ENCODE data around the gene RPS21.
A peak's percentile ranks its signal among the peaks of the same experiment; 100 is the strongest.

Gene RPS21

DNA sequence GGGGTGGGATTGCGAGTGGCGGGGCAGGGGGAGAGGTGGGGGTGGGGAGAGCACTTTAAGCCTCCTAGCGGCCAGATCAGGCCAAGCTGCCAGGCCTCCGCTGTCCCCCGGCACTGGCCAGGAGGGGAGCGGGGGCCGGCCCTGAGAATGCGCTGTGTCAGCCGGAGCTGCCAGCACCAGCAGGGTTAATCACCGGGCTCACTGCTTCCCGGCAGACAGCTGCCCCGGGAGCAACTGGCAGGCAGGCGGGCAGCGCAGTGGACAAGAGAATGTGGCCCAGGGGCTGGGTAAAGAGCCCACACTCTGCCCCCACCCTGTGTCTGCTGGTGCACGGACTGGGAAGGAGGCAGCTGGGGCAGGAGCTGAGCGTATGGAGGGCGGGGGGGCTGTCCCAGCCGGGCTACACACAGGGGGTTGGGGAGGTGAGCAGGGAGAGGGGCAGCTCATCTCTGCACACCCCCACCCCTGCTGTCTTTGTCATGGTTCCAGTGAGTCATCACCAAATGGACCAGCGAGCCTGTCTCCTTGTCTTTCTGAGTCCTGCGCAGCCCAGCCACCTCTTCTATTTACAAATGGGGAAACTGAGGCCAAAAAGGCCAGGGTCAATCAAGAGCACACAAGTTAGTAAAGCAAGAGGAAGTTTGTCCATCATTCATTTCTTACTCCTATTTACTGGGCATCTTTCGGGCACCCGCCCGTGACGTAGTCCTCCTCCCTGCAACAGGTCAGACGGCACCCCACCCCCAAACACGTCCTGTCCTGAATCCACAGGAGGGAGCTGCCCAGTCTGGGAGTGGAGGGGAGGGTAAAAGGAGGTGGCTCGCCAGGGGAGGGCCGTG lies 17.7 kb upstream of the RPS21 start:
- H3K27ac ChIP-seq = peak overlapping the region; percentile 94; the same call in 1 of the 2 replicates
- peak; percentile 63 for TF ChIP-seq CTCF (conservative IDR thresholded peaks at IDR 0.05)

- no peak for TF ChIP-seq CTCF (conservative IDR thresholded peaks at IDR 0.05)
- H3K27ac ChIP-seq = no peak overlapping the region
These were observed 17.1 kb upstream of the RPS21 start for GRCh38 chr20:62369815-62370114.

DNA sequence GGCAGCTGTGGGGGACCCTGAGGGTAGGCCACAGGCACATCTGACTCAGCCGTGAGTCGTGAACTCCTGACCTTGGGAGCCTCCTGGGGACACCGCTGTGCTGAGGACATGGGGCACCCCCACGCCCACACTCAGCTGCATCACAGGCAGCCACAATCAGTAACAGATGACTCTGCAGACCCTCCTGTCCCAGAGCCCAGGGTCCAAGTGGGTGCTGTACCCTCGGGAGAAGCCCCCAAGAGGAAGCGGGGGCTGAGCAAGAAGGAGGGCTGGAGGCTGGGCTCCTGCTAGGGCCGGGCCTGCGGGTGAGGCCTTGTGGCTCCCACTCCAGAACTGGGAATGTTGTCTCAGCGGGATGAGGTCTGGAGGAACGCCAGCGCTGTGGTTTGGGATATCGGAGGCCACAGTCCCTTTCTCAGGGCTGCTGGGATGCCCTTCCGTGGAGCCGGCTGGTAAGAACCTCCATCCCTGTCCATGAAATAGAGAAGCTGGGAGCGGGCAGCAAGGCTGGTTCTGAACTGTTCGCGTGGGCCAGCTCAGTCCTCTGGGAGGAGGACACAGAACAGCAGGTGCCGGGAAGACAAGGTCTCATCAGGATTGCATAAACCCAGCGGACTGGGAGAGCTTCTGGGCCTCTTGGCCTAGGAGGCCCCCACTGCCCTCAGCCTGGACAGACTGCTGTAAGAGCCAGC lies 16.6 kb upstream of the RPS21 start:
- TF ChIP-seq CTCF (conservative IDR thresholded peaks at IDR 0.05) = no peak
- no peak overlapping the region for H3K27ac ChIP-seq

DNA sequence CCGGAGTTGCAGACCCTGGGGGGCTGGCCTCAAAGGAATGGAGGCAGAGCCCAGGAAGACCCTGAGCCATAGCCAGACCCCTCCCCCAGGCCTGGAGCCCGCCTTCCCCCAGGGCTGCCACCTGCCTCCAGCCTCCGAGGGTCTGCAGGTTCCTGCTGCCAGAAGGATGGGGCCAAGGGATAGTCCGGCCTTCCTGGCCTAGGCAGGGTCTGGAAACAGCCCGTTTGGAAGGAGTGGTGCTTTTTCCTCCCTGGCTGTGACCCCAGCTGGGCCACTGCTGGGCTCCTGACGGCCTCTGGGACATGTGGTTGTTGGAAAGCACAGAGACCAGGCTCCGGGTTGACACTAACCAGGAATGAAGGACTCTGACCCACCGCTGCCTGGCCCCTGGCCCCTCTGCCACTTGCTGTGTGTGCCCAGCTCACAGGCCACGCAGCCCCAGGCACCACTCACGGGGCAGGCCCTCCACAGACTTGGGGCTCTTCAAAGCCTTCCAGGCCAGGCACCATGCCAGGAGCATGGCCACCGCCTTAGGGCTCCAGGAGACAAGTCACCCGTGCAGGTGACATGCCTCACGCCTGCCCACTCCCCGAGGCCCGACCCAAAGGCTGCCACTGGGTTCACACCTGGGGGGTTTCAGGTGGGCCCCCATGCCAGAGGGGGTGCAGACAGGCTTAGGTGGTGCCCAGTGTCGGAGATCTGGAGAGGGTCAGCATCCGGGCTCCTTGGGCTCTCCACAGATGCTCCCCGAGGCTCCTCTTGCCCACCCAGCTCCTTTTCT lies 15.9 kb upstream of the RPS21 start:
- H3K27ac ChIP-seq = no peak overlapping the region
- TF ChIP-seq CTCF (conservative IDR thresholded peaks at IDR 0.05) = no peak

- TF ChIP-seq CTCF (conservative IDR thresholded peaks at IDR 0.05) = no peak
- no peak overlapping the region for H3K27ac ChIP-seq
These were observed 15.3 kb upstream of the RPS21 start for GRCh38 chr20:62371588-62372041.

- TF ChIP-seq CTCF (conservative IDR thresholded peaks at IDR 0.05) = no peak
- H3K27ac ChIP-seq = no peak overlapping the region
These were observed 14.6 kb upstream of the RPS21 start for GRCh38 chr20:62372042-62372993.

- H3K27ac ChIP-seq = peak overlapping the region; percentile 51
These were observed 13.2 kb upstream of the RPS21 start for GRCh38 chr20:62373631-62374179.
